GM19463 (cell line): ENCODE measurements around the gene BRD3OS.

Source experiments
- ATAC-seq: cut with Tn5 transposase; IDR thresholded peaks from one replicate; pipeline ENCODE4 v1.9.1; 2021; ENCODE audit warnings: mild to moderate bottlenecking, moderate library complexity; ENCODE audit not compliant: unreplicated experiment

The BRD3OS gene

GRCh38 chr9:134031783-134032182, 6.5 kb downstream of the BRD3OS start:
- ATAC-seq: no peak

DNA sequence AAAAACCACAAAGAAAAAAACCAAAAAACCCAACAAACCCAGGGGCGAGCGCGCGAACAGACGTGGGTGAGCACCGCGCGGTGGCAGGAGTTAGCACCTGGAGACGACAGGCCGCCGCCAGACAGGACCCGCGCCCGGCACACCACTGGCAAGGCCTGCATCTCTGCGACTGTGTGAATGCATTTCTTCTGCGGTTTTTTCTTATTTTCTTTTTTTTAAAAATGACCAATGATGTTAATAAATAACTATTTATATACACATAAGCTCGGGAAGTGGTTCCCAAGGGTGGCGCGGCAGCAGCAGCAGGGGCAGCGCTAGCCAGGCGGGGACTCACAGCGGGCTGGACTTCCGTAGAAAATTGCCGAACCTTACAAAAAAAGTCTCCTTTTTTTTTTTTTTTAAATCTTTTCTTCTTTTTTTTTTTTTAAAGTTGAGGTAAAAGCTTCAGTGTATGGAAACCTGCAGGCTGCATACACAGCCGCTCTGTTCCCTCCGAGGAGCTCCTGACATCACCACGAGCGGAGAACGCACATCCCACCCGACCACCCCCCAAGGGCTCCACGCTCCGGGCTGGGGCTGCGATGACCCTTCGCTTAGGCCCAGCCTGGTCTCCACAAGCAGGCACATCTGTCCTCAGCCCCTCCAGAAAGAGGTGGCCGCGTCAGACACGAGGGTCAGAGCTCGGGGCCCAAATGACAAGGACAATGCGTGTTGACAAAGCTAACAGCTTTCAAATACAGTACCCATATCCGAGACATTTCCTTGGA, 7.4 kb downstream of the BRD3OS start:
- ATAC-seq: no peak

DNA sequence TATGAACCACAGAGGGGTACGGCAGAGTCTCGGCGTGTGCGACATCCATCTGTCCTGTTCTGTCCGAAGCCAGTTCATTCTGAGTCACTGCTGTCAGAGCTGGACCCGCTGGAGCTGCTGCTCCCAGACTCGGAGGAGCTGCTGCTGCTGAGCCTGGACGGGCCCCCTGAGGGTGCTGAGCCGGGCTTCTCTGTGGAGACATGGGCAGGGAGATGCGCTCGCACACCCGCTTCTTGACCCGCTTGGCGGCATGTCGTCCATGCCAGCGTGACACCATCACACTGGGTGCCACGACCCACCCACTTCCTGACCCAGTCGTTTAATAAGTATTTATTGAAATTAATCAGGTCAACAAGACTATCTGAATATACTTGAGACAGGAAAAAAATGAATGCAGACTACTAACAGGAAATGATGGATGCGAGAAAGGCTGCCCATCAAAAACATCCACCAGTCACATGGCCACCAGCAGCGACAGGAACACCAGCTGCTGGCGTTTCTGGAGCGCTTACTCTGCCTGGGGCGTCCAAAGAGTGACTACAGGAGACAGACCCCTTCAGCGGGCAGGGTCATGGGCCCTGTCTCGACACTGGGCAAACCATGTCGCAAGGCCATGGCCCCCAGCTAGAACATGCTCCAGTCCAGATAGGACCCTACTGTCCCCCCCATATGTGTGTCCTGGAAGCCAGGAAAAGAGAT, 8.4 kb downstream of the BRD3OS start:
- no peak for ATAC-seq

- ATAC-seq: no peak
Observed at GRCh38 chr9:134034215-134035040, 9.1 kb downstream of the BRD3OS start.

GRCh38 chr9:134035041-134036039, 10.1 kb downstream of the BRD3OS start:
- ATAC-seq: no peak

- ATAC-seq: no peak
Observed at GRCh38 chr9:134036130-134036529, 10.8 kb downstream of the BRD3OS start.

GRCh38 chr9:134037641-134038040, 12.4 kb downstream of the BRD3OS start:
- no peak for ATAC-seq

DNA sequence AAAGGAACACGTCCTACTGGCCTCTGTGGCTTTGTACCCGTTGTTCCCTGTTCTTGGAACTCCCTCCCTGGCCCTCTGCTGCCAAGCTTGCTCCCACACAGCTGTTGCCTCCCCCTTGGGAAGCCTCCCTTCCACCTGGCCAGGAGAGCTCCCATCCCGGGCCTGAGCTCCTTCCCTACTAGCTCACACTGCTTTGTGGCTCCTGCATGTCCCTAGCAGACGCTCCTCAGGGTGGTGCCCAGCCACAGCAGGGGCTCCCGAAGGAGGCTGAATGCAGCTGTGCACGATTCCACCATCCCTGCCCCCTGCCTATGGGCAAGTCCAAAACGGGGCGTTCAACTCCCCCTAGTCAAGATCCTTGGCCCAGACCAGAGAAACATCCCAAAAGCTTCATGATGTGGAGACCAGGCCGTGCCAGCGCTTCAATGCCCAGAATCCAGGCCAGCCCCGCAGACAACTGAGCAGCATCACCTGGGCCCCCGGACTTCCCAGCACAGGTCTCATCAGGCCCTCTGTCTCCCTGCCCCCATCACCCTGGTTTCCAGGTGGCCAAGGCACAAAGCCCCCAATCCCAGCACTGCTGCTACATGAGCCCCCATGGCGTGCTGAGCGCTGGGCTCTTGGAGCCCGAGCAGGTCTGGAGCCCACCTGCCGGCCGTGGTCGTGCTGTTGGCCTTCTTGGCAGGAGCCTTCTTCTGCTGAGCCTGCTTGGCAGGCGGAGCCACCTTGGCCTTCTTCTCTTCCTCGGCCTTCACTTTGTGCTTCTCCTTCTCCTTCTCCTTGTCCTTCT, 14.3 kb downstream of the BRD3OS start:
- ATAC-seq: no peak

- ATAC-seq: no peak
Observed at GRCh38 chr9:134040176-134040565, 14.9 kb downstream of the BRD3OS start.

DNA sequence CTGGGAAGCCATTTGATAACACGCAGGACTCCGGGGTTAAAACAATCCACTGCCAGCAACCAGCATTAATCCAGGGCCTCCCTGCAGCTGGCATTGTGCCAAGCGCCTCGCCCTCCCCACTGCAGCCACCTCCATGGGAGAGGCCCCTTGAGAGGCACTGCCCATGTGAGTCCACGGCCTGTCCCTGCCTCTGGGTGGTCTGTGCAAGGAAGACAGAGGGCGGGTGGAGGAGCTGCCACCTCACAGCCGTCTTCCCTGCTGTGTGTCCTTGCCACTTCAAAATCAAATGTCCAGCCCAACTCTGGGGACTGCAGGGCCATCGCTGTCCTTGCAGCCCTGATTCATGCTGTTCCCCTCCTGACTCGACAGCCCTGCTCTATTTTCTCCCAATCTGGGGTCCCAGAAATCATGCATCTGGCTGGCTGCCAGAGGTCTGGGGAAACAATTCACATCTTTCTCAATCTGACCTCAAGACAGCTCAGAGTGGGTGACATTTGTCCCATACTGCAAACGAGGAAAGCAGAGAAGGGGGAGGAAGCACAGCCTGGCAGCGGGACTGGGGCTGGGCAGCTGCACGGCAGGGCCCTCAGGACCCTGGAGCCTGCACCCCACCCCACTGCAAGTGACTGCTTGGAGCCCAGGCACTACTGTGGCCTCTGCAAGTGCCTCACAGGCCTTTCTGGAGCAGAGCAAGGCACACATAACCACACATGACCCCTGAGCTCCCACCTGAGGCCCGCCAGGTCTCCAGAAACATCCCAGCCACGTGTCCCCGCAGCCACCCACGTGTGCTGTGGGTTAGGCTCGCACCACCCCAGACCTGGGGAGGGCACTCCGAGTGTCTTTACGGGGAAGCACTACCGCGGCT, 15.7 kb downstream of the BRD3OS start:
- ATAC-seq: no peak

- no peak for ATAC-seq
Observed at GRCh38 chr9:134041649-134041962, 16.3 kb downstream of the BRD3OS start.

- no peak for ATAC-seq
Observed at GRCh38 chr9:134043531-134043988, 18.3 kb downstream of the BRD3OS start.

DNA sequence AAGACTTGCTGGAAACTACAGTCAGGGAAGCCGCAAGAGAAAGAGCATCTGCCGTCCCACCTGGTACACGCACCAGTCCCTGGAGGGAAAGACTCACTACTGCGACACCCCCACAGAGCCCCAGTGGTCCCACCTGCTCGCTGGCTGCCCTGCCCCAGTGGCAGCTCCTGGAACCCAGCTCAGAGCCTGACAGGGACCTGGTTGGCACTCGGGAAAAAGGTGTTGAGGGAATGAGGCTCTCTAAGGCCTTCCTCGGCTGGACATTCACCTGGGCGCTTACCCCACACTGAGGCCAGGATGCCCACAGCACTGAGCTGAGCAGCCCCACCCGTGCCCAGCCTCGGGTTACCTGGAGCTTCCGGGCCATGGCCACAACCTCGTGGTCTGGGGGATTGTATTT, 19.7 kb downstream of the BRD3OS start:
- no peak for ATAC-seq

DNA sequence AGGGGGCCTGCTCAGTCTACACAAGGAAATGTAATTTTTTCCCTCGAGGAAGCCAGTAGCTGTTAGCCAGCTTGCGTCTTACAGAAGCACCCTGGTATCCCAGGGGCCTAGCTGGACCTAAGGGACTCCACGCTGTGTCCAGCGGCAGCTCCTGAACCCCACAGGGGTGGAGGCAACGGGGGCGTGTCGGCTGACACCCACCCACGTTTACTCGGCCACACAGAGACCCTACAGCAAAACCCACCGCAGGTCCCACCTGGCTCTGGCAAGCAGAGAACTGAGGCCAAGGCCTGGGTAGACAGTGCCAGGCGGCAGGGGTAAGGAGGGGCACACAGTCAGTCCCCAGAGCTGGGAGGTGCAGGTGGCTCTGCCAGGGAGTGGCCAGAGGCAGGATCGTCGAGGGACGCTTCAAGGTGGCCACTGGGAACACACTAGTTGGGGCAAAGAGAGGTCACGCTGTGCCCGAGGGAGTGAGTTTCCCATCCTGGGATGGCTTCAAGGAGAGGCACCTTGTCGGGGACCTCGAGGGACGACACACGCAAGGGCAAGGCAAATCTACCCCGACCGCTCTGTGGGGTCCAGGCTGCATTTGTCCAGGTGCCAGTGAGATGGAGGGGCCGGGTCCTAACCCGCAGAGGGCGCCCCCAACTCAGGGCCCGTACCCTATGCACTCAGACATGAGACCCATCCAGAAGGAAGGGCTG, 20.7 kb downstream of the BRD3OS start:
- no peak for ATAC-seq

DNA sequence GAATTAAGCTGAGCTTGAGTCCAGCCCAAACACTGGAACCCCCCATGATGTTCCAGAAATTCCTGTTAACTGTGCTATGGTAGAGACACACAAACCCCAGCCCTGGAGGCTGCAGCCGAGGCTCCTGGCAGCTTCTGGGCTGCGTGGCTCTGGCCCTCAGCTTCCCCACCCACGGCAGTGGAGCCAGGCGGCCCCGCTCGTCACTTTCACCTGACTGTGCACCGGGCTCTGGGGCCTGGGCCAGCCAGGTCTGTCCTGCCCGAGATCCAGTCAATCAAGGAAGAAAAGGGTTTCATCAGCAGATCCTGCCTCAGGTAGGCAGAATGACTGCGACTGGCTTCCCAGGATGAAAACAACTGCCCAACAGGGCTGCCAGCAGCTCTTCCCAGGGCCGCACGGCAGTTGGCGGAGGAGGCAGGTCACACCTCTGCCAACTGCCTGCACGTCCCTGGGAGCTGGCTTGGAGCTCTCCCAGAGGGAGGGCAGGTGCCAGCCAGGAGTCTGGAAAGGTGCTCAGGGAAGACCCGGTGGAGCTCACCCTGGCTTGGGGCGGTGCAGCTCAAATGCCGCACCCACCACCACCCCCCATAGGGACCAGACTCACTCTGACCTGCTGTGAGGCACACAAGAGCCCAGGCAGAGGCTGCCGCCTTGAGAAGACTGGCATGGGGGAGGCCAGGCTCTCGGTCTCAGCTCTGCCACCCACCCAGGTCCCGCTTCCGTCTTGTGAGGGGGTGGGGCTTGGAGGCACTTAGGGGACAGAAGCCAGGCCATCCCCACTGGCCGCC, 21.8 kb downstream of the BRD3OS start:
- ATAC-seq: no peak

DNA sequence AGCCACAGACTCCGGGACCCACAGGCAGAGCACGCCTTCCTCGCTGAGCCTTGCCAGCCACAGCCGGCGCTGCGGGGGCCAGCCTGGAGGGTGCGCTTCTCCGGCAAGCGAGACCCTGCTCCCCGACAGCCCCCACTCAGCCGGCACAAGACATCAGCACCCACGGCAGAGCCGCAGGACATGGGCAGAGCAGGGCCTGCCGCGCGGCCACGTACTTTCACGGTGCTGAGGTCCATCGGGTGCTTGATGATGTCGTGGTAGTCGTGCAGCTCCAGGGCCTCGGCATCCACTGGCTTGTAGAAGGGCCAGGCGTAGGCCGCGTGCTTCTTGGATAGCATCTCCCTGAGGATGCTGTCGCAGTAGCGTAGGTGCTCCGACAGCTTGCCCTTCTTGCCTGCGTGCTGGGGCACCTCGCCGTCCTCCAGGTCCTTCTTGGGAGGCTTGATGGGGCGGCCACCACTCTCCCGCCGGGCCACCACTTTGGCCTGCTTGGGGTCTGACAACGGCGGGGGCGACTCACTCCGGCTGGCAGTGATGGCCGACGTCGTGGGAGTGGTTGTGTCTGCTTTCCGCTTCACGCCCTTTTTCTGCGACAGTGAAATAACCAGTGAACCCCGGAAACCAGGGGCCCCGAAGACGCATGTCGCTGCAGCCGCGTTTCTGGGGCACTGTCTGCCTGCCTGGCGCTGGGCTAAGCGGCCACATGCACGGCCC, 22.7 kb downstream of the BRD3OS start:
- ATAC-seq: no peak

GRCh38 chr9:134048582-134048968, 23.3 kb downstream of the BRD3OS start:
- no peak for ATAC-seq
